Progenitor cell of endocrine pancreas (in vitro differentiated cells): ENCODE data around the gene MAP3K10. TPM values are rescaled to one million over a fixed set of nuclear protein-coding genes. Genes with fewer than 3 reads are reported as not detected.

Experiments used
- DNase-seq: peaks from one replicate; pipeline ENCODE4 v3.0.0; 2021; ENCODE audit warnings: low spot score; ENCODE audit not compliant: unreplicated experiment
- H3K27ac Mint-ChIP-seq: 2 replicates; pipeline ENCODE4 v1.8.0; 2021; ENCODE audit warnings: mild to moderate bottlenecking, moderate library complexity, mixed read lengths
- H3K27me3 Mint-ChIP-seq: 2 replicates; pipeline ENCODE4 v1.8.0; 2021; ENCODE audit warnings: mixed read lengths
- H3K36me3 Mint-ChIP-seq: 2 replicates; pipeline ENCODE4 v1.8.0; 2022; ENCODE audit warnings: mixed read lengths; ENCODE audit not compliant: insufficient read depth
- H3K4me1 Mint-ChIP-seq: 2 replicates; pipeline ENCODE4 v1.8.0; 2021; ENCODE audit warnings: low read depth, mixed read lengths
- H3K4me3 Mint-ChIP-seq: 2 replicates; pipeline ENCODE4 v1.8.0; 2021; ENCODE audit warnings: low read depth, mild to moderate bottlenecking, moderate library complexity, mixed read lengths
- H3K9me3 Mint-ChIP-seq: 2 replicates; pipeline ENCODE4 v1.8.0; 2021; ENCODE audit warnings: low read depth, mixed read lengths
- total RNA-seq: library from RNA; stranded (reverse); gene quantifications from 2 replicates; pipeline ENCODE4 v1.2.1, GENCODE V29; 2021
- TF ChIP-seq, protein P1 (sequence below): fragments of 200-600 bp; sonication (generic); IDR thresholded peaks from one replicate; pipeline ENCODE4 v1.5.0; 2021; ENCODE audit warnings: antibody characterized with exemption, mild to moderate bottlenecking; ENCODE audit not compliant: unreplicated experiment

Gene MAP3K10
- total RNA-seq, 1 donor from 2014 or later: 35.3 TPM

DNA sequence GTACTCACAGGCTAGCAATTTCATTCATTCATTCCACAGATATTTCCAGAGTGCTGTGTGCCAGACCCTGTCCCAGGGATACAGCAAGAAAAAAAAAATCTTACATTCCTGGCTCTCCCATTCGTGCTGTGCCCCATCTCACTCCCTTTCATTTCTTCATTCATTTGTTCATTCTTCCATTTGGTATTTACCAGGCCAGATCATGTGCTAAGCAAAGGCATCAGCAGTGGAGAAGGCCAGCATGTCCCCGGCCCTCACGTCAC lies 2.3 kb downstream of the MAP3K10 start:
- Mint-ChIP-seq H3K4me1 (no peaks in the 10 kb centered on the region), H3K4me3 (peak overlapping the region; percentile 55), H3K27ac (no peak overlapping the region), H3K36me3 (peaks cover 2% of the 10 kb centered on the region), H3K9me3 (no peaks in the 10 kb centered on the region), H3K27me3 (peaks cover 5% of the 10 kb centered on the region)
- TF ChIP-seq, protein P1, sequence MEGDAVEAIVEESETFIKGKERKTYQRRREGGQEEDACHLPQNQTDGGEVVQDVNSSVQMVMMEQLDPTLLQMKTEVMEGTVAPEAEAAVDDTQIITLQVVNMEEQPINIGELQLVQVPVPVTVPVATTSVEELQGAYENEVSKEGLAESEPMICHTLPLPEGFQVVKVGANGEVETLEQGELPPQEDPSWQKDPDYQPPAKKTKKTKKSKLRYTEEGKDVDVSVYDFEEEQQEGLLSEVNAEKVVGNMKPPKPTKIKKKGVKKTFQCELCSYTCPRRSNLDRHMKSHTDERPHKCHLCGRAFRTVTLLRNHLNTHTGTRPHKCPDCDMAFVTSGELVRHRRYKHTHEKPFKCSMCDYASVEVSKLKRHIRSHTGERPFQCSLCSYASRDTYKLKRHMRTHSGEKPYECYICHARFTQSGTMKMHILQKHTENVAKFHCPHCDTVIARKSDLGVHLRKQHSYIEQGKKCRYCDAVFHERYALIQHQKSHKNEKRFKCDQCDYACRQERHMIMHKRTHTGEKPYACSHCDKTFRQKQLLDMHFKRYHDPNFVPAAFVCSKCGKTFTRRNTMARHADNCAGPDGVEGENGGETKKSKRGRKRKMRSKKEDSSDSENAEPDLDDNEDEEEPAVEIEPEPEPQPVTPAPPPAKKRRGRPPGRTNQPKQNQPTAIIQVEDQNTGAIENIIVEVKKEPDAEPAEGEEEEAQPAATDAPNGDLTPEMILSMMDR: no peak
- no peak for DNase-seq

DNA sequence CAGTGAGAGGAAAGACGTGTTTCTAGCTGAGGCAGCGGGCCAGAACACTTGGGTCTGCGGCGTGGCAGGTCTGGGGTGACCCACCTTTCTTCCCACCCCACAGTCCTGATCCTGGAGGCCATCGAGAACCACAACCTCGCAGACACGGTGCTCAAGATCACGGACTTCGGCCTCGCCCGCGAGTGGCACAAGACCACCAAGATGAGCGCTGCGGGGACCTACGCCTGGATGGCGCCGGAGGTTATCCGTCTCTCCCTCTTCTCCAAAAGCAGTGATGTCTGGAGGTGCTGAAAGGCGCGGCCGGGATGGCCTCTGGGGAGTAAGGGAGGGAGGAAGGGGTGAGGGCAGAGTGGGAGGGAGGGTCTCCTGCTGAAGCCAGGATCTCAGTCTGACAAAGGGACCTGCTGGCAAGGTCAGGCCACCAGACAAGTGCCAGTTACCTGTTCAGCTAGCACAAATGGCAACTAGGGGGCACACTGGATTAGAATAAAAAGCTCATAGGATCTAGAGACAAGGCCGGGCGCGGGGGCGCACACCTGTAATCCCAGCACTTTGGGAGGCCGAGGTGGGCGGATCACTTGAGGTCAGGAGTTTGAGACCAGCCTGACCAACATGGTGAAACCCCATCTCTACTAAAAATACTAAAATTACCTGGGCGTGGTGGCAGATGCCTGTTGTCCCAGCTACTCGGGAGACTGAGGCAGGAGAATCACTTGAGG lies 7.2 kb downstream of the MAP3K10 start:
- no peak overlapping the region for H3K4me3 Mint-ChIP-seq

DNA sequence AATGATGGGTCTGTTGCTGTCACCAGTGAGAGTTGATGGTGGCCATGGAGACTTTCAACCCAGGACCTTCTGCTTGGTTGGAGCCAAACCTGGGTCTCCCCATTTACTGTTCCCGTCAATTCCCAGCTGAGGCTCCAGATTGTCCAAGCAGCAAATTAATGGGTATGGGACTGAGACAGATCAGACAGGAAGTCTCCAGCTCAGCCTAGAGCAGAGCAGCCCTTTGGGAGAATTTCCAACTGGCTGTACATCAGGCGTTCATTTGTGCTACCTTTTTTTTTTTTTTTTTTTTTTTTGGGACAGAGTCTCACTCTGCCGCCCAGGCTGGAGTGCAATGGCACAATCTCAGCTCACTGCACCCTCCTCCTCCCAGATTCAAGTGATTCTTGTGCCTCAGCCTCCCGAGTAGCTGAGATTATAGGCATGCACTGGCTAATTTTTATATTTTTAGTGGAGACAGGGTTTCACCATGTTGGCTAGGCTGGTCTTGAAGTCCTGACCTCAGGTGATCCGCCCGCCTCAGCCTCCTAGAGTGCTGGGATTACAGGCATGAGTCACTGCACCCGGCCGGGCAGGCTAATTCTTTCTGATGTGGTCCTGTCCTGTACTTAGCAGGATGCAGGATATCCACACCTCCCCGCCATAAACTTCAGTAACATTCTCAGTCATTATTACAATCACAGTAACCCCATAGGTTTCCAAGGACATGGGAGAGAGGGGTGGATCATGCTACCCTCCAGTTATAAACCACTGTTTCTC lies 9.3 kb downstream of the MAP3K10 start:
- Mint-ChIP-seq H3K27me3 (no peaks in the 10 kb centered on the region), H3K4me3 (no peak overlapping the region), H3K4me1 (no peaks in the 10 kb centered on the region), H3K36me3 (peaks cover 7% of the 10 kb centered on the region), H3K9me3 (no peaks in the 10 kb centered on the region), H3K27ac (no peak overlapping the region)
- DNase-seq: no peak
- TF ChIP-seq, protein P1: no peak

More for the DNA sequence above, 7.2 kb downstream of the MAP3K10 start:
- H3K36me3 Mint-ChIP-seq: peaks cover 6% of the 10 kb centered on the region
- TF ChIP-seq, protein P1: no peak
- no peaks in the 10 kb centered on the region for H3K9me3 Mint-ChIP-seq
- no peak overlapping the region for H3K27ac Mint-ChIP-seq
- H3K4me1 Mint-ChIP-seq: no peaks in the 10 kb centered on the region
- H3K27me3 Mint-ChIP-seq: no peaks in the 10 kb centered on the region
- no peak for DNase-seq

DNA sequence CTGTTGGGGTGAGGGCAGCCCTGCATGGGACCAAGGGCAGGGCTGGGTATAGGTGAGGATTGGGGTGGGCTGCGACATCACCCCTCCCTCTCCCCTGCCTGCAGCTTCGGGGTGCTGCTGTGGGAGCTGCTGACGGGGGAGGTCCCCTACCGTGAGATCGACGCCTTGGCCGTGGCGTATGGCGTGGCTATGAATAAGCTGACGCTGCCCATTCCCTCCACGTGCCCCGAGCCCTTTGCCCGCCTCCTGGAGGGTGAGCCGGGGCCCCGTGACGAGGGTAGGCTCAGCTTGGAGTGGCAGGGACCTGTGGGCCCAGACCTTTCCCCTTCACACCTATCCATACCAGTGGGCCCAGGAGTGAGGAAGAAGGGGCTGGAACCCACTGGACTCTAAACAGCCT lies 13.2 kb downstream of the MAP3K10 start:
- no peaks in the 10 kb centered on the region for H3K4me1 Mint-ChIP-seq
- H3K4me3 Mint-ChIP-seq: no peak overlapping the region
- peaks cover 7% of the 10 kb centered on the region for H3K36me3 Mint-ChIP-seq
- H3K27ac Mint-ChIP-seq: no peak overlapping the region
- DNase-seq: no peak
- H3K27me3 Mint-ChIP-seq: no peaks in the 10 kb centered on the region
- H3K9me3 Mint-ChIP-seq: no peaks in the 10 kb centered on the region
- TF ChIP-seq, protein P1: no peak

DNA sequence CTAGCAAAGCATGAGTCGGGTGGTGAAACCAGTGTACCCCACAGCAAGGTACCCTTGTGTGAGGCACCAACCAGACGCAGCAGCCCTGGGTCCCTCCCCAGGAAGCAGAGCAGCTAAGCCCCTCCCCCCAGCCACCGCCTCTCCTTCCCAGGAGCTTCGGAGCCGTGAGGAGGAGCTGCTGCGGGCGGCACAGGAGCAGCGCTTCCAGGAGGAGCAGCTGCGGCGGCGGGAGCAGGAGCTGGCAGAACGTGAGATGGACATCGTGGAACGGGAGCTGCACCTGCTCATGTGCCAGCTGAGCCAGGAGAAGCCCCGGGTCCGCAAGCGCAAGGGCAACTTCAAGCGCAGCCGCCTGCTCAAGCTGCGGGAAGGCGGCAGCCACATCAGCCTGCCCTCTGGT lies 14.5 kb downstream of the MAP3K10 start:
- no peaks in the 10 kb centered on the region for H3K4me1 Mint-ChIP-seq
- no peaks in the 10 kb centered on the region for H3K9me3 Mint-ChIP-seq
- no peak for DNase-seq

More for the DNA sequence above, 14.5 kb downstream of the MAP3K10 start:
- H3K27ac Mint-ChIP-seq: no peak overlapping the region
- TF ChIP-seq, protein P1: no peak
- no peak overlapping the region for H3K4me3 Mint-ChIP-seq
- H3K36me3 Mint-ChIP-seq: peaks cover 10% of the 10 kb centered on the region
- H3K27me3 Mint-ChIP-seq: no peaks in the 10 kb centered on the region
